Measurements from ENCODE around the gene BSND. TPM values are rescaled to one million over a fixed set of nuclear protein-coding genes. Genes with fewer than 3 reads are reported as not detected.

BSND gene
- polyA plus RNA-seq, 3 donors: 0.02 TPM; not detected in 2

DNA sequence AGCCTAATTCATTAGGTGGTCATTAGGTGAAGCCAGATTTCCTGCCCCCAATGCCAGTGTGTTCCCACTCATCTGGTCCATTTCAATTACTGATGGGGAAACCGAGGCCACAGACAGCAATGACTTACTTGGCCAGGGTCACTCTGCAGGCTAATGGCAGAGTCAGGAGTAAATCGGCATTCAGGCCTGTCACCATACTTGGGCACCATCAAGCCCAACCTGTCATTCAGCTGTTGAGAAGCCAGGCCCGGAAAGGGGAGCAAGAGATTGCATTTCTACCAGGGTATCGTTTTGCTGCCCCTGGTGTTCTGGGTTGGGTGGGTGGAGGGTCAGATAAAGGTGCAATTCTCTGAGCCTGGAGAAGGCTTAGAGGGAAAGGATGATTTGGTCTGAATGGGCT is 26.3 kb upstream of the BSND start:
- WGBS, 3 donors: 71 to 91% (median 85%) methylated on average over 4 of the region's 4 CpGs
- no peak overlapping the region for H3K27ac ChIP-seq (ENCODE audit: low read depth, low read length)

DNA sequence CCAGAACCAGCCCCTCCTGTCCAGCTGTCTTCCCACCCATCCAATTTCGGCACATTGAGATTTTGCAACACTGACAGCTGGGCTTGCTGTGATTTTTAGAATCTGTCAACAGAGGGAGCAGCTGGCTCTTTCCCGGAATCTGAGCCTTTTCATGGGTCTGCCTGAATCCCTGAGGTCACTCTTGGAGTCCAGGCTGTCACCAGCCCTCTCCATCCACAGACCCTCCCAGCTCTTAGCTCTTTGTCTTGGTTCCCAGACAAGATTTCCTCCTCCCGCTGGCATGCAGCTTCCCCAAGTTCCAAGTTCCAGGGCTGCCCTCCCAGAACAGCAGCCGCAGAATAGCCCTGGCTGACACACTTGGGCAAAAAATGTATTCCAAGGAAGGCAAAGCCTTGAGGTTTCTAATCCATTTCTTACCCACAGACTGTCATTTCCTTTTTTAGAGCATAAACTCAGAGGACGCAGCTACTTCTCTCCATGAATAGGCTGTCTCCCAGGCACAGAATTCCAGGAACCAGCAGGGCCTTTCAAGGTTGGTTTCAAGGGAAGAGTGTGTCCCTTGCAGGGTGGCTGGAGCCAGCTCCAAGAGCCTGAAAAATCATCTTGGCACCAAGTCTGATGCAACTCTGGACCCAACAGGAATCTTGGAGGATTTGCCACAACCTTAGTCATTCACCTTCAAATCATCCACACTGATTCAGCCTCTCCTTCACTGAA is 25.4 kb upstream of the BSND start:
- H3K27ac ChIP-seq (ENCODE audit: low read depth, low read length): no peak overlapping the region
- WGBS, 3 donors: 34 to 46% (median 35%) methylated on average over 5 of the region's 5 CpGs

DNA sequence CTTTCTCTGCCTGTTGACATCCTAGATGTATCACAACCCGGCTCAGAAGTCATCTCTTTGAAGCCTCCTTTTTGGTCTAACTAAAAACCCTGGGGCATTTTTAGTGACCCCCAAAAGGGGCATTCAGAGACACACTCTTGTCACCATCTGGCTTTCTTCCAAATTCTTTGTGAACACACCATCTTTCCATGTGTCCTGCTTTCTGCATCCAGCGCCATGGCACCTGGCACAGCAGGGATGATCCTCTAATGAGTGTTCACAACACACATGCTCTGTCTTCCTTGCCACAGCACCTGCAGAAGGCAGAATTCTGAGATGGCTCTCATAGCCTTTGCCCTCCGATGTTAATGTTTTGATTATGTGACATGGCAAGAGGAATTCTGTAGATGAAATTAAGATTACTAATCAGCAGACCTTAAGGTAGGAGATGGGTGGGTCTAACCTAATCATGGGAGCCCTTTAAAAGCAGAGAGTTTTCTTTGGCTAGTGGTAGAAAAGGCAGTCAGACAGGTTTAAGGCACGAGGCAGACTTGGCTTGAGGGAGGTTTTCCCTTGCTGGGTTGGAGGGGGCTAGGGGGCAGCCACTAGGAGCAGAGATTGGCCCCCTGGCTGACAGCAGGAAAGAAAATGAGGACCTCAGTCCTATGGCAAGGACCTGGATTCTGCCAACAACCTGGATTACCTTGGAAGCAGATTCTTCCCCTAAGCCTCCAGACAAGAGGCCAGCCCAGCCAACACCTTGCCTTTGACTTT is 23.2 kb upstream of the BSND start:
- H3K27ac ChIP-seq (ENCODE audit: low read depth, low read length): no peak overlapping the region
- WGBS, 3 donors: 68 to 85% (median 80%) methylated on average over 4 of the region's 4 CpGs

DNA sequence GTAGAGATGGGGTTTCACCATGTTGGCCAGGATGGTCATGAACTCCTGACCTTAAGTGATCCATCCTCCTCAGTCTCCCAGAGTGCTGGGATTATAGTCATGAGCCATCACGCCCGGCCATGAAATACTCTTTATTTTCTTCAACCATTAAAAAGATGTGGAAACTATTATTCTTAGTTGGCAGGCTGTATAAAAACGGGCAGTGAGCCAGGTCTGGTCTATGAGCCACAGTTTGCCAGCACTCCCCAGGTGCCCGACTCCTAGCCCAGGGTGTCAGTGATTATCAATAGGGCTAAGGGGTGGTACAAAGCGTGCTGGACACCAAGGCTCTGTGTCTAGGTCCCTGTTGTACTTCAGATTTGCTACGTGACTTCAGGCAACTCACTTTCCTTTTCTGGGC is 22.0 kb upstream of the BSND start:
- no peak overlapping the region for H3K27ac ChIP-seq (ENCODE audit: low read depth, low read length)
- WGBS, 3 donors: 62 to 79% (median 72%) methylated on average over 6 of the region's 6 CpGs

DNA sequence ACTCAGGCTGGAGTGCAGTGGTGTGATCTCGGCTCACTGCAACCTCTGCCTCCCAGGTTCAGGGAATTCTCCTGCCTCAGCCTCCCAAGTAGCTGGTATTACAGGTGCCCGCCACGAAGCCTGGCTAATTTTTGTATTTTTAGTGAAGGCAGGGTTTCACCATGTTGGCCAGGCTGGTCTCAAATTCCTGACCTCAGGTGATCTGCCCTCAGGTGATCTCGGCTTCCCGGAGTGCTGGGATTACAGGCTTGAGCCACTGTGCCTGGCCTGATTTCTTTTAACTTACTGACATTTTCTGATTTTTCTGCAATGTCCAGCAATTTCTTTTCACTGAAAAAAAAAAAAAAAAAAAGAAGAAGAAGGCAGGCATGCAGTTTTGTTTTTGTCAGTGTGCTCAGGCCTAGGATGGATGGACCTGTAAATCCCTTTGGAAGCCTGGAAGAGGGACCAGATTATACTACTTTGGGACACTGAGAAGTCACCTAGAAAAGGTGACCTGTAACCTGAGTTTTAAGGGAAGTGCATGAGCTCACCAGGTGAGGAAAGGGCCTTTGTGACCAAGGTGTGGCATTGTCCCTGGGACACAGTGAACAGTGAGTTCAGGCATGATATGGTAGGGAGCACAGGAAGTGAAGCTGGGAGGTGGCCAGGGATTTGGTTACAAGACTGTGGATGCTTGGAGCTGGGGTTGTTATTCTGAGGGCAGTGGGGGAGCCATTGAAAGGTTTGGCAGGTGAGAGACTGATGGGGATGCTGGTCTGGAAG is 21.0 kb upstream of the BSND start:
- 91 to 96% (median 93%) methylated on average over 5 of the region's 5 CpGs for WGBS, 3 donors
- no peak overlapping the region for H3K27ac ChIP-seq (ENCODE audit: low read depth, low read length)

DNA sequence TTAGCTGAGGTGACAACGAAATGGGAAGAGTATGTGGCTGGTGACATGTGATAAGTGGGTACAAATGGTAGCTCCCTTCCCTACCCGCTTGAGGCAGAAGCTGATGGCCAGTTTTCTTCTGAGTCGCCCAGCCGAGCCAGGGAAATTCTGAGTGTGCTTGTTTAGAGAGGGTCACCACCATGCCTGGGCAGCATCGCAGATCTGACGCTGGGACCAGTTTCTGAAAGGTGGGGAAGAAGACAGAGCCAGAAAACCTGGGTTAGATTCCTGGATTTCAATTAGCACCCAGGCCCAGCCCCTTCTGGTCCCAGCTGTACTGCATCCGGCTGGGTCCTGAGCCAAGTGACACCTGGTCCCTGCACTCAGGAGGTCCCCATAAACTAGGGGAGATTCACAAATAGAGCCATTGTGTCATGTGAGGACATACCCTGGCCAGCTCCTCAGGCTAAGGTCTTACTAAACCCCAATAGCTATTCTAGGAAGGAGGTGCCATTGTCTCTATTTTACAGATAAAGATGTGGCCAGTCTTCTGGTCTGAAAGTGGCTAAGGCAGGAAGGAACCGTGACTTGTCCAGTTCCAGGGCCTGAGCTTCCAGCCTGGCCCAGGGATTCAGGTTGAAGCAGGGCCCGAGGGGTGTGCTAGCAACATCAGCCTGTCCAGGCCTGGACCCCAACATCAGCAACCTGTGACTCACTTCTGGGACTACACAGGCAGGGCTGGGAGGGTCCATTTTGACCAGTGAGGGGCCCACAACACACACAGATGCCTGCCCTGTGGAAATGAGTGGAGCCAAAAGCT is 20.0 kb upstream of the BSND start:
- 88 to 93% (median 93%) methylated on average over 9 of the region's 9 CpGs for WGBS, 3 donors
- no peak overlapping the region for H3K27ac ChIP-seq (ENCODE audit: low read depth, low read length)

DNA sequence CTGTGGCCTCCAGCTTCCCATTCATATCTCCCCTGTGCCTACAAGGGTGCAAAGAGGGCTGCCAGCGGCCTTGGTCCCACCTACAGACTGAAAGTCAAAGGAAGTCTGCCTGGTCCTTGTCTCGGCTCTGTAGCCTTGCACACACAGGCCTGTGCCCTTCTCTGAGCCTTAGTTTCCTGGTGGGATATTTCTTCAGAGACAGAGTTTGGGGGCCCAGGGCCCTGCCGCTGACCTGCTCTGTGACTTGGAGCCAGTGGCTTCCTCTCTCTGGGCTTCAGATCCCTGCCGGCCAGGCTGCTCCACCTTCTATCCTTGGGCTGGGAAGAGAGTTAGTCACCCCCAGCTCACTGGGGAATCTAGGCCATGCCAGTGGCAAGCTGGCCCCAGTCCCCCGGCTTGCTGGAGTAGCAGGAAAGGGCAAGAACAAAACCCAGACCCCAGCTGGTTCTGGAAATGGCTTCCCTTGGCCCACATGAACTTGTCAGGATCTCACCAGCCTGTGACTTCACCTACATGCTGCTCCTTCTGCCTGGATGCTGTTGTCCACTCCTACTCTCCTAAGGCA is 19.3 kb upstream of the BSND start:
- no peak overlapping the region for H3K27ac ChIP-seq (ENCODE audit: low read depth, low read length)
- WGBS, 3 donors: 38 to 67% (median 58%) methylated on average over 5 of the region's 5 CpGs

DNA sequence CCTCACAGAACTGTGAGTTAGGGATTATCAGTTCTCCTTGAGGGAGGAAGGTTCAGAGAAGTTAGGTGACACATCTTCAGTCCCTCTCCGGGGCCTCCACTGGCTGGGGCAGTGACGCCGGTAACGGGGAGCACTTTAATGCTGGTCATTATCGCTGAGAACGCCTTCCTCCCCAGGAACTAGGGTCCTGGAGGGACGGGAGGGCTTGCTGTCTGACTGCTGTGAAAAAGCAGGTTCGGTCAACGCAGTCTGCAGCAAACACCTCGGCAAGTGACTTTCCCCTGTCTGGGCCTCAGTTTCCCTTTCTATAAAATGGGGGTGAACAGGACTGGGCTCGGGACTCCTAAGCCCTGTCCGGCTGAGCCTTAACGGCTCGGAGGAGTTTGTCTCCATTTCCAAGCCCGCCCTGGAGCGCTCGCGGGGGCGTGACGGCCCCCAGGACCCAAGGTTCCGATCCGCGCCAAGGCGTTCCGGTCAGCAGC is 18.6 kb upstream of the BSND start:
- no peak overlapping the region for H3K27ac ChIP-seq (ENCODE audit: low read depth, low read length)

DNA sequence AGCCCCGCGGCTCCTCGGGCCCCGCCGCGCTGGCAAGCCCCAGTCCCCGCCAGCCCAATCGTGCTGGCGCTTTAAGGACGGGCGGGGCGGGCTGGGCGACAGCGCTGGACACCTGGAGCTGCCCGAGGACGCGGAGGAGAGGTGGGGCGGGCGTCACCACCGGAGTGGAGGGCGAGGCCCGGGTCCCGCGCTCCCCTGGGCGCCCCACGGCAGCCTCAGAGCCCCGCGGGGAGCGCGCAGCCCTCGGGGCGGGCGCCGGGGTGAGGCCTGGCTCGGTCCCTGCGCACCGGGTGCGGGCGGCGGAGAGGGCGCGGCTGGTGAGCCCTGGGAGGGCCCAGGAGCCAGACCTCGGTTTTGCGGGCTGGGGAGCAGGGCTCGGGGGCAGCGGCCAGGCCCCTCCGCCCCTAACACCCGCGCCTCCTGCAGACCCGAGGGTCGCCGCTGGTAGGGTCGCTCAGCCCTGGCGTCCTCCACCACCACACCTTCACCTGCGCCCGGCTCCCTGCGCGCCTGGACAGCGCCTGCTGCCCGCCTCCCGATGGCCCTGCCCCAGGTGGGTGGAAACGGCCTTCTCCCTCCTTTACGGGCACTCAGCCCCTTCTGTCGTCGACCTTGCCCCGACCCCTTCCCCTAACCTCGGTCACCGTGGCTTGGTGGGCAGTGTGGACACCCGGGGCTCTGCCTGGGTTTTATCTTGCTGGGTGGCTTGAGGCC is 18.0 kb upstream of the BSND start, which contains the start of gene TMEM61:
Gene TMEM61, plus strand, starts transcription at position 101 of the 714 bp plus-strand sequence. Its CDS starts 438 bp downstream, at position 539.
- 2 to 12% (median 10%) methylated on average over 39 to 69 of the region's 69 CpGs for WGBS, 3 donors
- H3K27ac ChIP-seq (ENCODE audit: low read depth, low read length): no peak within 1 kb of the TSS

More for the DNA sequence above, 18.6 kb upstream of the BSND start:
- 14 to 23% (median 19%) methylated on average over 25 of the region's 25 CpGs for WGBS, 3 donors

DNA sequence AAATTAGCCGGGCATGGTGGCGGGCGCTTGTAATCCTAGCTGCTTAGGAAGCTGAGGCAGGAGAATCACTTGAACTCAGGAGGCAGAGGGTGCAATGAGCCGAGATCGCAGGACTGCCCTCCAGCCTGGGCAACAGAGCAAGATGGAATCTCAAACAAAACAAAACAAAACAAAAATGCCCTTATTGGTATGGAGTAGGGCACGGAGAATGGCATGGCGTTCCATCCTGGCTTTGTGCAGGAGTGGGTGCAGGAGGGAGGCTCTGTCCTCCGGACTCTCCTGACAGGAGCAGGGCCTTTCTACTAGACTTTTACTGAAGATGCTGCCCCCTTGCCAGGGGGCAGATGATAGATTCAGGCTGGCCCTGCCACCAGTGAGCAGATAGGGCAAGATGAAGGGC is 17.3 kb upstream of the BSND start:
- H3K27ac ChIP-seq (ENCODE audit: low read depth, low read length): no peak overlapping the region
- WGBS, 3 donors: 93 to 95% (median 93%) methylated on average over 8 of the region's 8 CpGs

DNA sequence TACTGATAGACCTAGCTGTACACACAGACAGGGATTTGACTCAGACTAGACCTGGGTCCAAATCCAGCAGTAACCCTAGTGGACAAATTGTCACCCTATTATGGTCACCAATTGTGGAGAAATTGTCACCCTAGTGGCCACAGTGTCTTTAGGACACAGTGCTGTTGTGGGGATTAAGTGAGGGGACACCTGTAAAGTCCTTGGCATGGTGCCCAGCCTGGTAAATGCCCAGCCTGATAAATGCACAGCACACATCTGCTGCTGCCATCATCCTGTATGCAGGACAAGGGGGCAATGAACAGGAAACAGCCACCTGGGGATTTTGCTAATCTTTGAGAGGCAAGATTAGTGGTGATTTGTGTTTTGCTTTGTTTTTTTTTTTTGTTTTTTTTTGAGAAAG is 16.0 kb upstream of the BSND start:
- H3K27ac ChIP-seq (ENCODE audit: low read depth, low read length): no peak overlapping the region

DNA sequence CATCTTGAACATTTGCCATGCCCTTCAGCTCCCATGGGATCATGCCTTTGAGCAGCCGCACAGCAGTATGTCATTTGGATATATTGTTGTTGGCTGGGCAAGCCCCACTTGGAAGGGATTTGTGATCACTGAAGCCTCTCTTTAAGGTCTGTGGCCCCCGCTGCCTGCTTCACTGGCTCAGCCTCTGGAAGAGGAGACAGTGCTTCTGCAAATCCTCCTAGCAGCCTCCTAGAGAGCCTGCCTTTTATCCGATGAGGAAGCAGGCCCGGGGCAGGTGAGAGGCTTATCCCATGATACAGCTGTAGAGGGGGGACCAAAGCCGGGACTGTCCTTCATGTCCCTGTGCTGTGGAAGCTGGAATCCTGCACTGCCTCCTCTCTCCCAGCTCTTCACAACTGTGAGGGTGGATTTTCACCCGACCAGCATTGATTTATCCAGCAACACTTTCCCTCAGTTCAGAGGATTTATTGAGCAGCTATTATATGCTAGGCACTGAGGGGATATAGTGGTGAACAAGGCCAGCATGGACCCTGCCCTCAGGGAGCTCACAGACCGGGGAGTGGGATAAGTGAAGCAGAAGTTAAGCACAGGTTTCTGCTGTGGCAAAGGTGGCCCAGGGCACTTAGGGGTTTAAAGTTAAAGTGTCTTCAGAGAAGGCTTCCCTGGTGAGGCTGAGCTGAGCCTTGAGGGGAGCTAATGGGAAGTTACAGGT is 14.4 kb upstream of the BSND start:
- H3K27ac ChIP-seq (ENCODE audit: low read depth, low read length): no peak overlapping the region
- 61 to 68% (median 67%) methylated on average over 7 of the region's 7 CpGs for WGBS, 3 donors

DNA sequence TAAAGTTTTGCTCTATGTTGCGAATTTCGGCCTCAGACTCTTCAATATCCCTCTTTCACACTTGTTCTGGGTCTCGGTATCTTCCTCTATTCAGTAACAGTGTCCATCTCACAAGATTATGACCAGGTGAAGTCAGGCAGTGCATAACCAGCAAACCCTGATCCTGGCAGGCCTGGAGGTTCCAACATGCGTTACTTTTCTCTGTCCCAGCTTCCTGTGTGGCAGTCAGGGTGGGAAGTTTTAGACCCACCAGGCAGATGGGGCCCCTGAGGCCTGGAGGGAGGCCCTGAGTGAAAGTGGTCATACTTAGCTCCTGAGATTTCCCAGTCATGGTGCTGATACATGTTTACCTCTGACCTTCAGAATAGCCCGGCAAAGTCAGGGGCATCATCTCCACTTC is 13.2 kb upstream of the BSND start:
- 83 to 90% (median 87%) methylated on average over 5 of the region's 5 CpGs for WGBS, 3 donors
- no peak overlapping the region for H3K27ac ChIP-seq (ENCODE audit: low read depth, low read length)

DNA sequence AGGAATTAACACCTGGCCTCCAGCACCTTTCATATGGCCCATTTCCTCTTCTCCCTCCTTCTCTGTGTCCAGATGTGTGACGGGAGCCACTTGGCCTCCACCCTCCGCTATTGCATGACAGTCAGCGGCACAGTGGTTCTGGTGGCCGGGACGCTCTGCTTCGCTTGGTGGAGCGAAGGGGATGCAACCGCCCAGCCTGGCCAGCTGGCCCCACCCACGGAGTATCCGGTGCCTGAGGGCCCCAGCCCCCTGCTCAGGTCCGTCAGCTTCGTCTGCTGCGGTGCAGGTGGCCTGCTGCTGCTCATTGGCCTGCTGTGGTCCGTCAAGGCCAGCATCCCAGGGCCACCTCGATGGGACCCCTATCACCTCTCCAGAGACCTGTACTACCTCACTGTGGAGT is 12.7 kb upstream of the BSND start:
- WGBS, 3 donors: 83 to 90% (median 89%) methylated on average over 15 of the region's 15 CpGs

DNA sequence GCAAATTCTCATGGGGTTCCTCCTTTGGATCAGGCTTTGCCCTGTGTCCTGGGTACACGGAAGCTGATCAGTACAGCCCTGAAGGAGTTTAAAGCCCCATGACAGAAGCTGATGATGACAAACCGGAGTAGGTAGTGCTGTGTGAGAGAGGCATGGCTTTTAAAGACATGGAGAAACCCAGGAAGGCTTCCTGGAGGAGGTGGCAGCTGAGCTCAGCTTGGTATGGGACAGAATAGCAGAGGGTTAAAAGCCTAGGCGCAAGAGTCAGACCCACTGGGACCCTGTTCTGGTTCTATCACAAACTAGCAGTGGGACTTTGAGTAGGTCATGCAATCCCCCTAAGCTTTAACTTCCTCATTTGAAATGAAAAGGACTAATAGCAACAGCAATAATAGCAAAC is 12.2 kb upstream of the BSND start:
- H3K27ac ChIP-seq (ENCODE audit: low read depth, low read length): no peak overlapping the region
- WGBS, 3 donors: 90 to 97% (median 95%) methylated on average over 3 of the region's 3 CpGs

More for the DNA sequence above, 12.7 kb upstream of the BSND start:
- H3K27ac ChIP-seq (ENCODE audit: low read depth, low read length): no peak overlapping the region

DNA sequence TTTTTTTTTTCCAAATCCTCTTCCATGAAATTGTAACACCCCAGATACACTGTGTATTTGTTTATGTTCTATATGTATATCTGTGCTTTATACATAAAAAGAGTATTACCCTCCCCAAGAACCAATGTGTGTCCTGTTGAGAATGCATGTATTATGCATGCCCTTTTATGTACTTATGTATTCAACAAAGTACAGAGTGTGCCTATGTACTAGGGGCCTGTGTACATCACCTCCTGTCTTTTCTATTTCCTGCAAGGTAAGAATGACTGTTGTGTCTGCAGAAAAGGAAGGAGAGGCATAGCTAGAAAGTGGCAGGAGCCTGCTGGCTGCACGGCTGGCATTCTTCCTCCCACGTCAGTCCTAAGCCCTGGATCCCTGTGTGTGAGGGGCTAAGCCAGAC is 11.3 kb upstream of the BSND start:
- WGBS, 3 donors: 72 to 80% (median 78%) methylated on average over 2 of the region's 2 CpGs
- no peak overlapping the region for H3K27ac ChIP-seq (ENCODE audit: low read depth, low read length)
